ENCODE measurements around the gene ENTPD1.
"Not testable (repeated sequence)": the region's sequence is repeated elsewhere in the genome, so short reads cannot be mapped to it uniquely, and the experiment has no call there.

Gene ENTPD1

DNA sequence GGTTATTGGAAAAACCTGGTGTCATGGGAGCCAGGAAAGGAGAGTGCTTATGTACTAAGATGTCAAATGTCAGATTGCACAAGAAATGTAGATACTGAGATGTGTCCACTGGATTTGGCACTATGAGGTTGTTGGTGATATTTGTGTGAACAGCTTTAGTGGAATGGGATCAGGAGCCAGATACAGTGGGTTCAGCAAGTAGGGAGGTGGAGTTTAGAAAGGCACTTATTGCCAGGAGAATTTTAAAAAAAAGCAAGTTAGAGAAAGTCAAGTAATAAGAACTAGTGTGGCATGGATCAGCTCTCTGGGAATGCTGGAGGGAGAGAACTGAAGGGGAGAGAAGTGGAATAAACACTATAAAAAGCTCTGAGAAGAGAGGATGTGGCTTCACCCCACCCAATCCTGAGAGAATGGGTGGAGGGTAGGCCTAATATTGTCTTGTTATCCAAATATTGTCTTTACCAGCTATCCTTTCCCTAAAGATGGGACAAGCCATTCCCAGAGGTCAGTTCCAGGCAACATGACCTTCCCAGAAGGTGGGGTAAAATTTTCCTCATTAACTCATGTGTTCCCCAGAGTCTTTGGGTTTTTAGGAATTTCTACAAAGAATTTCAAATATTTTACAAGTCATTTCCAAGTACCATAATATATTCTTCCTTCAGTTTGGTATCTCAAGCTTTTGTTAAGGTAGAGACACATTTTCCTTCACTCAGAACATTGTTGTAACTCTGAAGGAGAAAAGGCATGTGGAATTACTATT, 42.3 kb downstream of the ENTPD1 start:
- DNase-seq: no peak

DNA sequence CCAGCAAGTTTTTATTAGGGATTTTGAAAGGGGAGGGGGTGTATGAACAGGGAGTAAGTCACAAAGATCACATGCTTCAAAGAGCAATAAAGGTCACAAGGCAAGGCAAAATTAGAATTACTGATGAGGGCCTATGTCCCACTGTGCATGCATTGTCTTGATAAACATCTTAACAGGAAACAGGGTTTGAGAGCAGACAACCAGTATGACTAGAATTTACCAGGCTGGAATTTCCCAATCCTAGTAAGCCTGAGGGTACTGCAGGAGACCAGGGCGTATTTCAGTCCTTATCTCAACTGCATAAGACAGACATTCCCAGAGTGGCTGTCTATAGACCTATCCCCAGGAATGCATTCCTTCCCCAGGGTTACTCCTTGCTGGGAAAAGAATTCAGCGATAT, 44.3 kb downstream of the ENTPD1 start:
- DNase-seq: not testable (repeated sequence)

DNA sequence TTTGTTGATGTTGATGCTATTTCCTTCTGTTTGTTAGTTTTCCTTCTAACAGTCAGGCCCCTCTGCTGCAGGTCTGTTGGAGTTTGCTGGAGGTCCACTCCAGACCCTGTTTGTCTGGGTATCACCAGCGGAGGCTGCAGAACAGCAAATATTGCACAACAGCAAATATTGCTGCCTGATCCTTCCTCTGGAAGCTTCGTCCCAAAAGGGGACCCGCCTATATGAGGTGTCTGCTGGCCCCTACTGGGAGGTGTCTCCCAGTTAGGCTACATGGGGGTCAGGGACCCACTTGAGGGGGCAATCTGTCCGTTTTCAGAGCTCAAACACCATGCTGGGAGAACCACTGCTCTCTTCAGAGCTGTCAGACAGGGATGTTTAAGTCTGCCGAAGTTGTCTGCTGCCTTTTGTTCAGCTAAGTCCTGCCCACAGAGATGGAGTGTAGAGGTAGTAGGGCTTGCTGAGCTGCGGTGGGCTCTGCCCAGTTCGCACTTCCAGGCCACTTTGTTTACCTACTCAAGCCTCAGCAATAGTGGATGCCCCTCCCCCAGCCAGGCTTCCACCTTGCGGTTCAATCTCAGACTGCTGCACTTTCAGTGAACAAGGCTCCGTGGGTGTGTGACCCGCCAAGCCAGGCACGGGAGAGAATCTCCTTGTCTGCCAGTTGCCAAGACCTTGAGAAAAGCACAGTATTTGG, 50.9 kb downstream of the ENTPD1 start:
- not testable (repeated sequence) for DNase-seq

DNA sequence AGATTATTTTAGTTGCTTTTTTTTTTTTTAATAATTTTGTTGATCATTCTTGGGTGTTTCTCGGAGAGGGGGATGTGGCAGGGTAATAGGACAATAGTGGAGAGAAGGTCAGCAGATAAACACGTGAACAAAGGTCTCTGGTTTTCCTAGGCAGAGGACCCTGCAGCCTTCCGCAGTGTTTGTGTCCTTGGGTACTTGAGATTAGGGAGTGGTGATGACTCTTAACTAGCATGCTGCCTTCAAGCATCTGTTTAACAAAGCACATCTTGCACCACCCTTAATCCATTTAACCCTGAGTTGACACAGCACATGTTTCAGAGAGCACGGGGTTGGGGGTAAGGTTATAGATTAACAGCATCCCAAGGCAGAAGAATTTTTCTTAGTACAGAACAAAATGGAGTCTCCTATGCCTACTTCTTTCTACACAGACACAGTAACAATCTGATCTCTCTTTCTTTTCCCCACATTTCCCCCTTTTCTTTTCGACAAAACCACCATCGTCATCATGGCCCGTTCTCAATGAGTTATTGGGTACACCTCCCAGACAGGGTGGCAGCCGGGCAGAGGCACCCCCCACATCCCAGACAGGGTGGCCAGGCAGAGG, 52.8 kb downstream of the ENTPD1 start:
- not testable (repeated sequence) for DNase-seq

DNA sequence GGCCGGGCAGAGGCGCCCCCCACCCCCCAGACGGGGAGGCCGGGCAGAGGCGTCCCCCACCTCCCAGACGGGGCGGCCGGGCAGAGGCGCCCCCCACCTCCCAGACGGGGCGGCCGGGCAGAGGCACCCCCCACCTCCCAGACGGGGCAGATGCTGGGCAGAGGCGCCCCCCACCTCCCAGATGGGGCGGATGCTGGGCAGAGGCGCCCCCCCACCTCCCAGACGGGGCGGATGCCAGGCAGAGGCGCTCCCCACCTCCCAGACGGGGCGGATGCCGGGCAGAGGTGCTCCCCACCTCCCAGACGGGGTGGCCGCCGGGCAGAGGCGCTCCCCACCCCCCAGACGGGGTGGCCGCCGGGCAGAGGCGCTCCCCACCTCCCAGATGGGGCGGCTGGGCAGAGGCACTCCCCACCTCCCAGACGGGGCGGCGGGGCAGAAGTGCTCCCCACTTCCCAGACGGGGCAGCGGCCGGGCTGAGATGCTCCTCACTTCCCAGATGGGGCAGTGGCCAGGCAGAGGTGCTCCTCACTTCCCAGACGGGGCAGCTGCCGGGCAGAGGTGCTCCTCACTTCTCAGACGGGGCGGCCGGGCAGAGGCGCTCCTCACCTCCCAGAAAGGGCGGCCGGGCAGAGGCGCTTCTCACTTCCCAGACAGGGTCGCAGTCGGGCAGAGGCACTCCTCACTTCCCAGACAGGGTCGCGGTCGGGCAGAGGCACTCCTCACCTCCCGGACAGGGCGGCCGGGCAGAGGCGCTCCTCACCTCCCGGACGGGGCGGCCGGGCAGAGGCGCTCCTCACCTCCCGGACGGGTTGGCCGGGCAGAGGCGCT, 53.6 kb downstream of the ENTPD1 start:
- no peak for DNase-seq

DNA sequence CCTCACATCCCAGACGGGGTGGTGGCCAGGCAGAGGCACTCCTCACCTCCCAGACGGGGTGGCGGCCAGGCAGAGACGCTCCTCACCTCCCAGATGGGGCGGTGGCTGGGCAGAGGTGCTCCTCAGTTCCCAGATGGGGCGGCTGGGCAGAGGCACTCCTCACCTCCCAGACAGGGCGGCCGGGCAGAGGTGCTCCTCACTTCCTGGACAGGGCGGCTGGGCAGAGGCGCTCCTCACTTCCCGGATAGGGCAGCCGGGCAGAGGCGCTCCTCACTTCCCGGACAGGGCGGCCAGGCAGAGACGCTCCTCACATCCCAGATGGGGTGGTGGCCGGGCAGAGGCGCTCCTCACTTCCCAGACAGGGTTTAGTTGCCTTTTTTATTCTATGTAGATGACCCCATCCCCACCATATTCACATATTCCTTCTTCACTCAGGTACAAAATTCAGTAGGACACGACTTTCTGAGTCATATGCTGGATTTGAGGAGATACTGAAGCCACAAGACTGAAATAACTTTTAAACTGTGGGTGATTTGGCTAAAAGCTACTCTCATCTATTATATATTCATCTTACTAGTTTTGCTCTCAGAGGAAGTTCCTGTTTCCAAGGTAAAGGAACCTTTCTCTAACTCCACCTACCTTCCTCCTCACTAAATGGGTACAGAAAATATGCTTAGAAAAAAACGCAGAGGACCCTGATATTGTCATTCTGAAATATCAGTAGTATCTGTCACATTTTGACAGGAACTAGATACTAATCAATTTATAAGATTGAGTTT, 54.4 kb downstream of the ENTPD1 start:
- DNase-seq: no peak

DNA sequence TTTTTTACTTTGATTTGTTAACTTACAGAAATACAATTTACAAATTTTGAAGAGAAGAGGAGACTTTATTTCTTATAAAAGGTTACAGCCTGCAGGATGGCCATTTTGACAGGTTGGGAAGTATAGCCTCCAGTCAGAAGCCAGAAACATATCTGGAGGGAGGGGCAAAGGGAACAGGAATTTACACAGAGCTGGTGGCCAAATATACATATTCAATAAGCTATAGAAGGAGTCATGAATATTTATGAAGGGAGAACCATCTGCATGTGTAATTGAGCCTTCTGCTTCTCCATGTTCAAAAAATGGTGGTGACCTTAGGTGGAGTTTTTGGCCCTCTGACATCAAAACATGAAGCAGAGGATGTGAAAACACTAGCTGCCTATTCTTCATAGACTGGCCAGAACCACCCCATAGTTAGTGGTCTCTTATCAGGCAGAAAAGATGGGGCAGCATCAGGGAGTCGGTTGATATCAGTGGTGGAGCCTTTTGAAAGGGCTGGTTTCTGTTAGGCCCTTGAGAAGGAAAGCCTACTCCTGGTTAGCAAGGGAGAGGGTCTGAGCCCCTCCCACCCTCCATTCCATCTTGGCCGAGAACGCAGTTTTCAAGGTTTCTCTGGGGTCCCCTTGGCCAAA, 57.2 kb downstream of the ENTPD1 start:
- DNase-seq: no peak

DNA sequence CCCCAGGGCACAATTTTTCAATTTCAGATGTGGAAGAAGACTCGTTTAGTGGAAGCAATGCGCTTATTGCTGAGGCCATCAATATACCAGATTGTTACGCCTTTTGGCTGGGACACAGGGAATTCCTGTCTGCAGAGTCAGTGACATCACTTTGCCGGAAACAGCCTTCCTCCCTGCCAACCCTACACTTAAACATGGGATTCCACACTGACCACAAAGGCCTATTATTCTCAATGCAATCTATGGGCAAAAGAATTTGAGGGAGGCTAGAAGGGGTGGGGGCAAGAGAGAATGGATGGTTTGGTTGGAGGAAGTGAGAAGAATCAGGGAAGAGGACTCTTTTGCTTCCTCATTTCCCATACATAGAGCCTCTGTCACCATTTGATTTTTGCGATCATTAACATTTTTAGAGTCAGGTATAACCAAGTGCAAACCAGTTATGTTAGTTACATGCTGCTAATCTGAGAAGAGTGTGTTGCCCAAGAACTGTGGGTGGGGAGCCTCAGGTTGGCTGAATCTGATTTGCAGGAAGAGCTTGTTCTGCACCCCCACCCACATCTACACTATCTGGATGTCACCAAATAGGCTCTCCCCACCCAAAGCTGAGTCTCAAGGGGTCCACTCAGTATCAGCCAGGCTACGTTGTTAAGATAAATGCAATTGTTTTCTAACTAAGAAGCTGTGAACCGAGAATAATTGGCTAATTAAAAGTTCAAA, 58.2 kb downstream of the ENTPD1 start:
- no peak for DNase-seq

DNA sequence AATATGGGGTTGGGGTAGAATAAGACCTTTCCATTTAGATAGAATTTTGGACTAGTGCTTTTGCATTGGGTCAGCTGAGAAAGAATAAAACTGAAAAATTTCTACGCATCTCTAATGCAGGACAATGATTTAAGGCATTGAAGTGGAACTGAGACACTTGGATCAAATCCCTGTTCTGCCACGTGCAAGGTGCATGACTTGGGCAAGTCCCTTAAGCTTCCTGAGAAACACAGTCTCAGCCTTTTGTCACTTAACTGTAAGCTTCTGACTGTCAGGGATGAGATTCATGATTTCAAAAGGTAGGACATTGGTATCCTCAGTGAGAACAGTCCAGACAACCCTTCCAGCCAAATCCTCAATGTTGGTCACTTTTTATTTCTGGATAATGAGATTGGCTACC, 59.2 kb downstream of the ENTPD1 start:
- DNase-seq: no peak

DNA sequence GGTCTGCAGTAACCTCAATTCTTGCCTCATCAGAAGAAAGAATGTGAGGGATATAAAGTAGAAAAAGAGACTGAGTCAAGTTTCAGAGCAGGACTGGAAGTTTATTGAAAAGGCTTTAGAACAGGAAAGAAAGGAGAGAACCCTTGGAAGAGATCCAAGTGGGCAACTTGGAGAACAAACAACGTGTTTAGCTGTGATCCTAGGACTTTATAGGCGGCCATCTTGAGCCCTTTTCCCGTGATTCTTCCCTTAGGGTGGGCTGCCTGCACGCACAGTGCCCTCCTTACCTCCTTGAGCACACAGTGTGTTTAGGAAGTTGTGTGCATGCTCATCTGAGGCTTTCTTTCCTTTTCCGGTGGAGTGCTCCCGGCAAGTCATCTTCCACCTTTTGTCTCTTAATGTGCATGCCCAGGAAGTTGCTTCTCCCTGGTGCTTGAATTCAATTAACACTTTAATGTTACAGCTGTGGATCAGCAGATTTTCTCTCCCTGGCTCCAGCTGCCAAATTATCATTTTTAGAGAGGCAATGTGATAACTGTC, 59.8 kb downstream of the ENTPD1 start:
- DNase-seq: no peak

DNA sequence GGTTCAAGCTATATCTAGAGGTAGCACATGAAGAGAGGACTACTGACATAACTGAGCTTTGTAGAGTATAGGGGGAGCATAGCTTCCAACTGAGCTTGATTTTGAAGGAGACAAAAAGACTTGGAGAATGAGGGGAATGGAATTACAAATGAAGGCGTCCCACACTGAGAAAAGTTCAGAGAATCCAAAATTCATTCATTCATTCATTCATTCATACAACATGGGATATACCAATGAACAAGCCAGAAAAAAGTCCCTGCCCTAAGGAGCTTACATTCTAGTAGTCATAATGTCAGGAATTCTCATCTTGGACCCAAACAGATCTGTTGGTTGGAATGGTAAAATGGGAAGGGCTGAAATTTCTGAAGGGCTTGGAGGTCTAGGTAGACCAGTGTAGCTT, 62.0 kb downstream of the ENTPD1 start:
- DNase-seq: no peak

DNA sequence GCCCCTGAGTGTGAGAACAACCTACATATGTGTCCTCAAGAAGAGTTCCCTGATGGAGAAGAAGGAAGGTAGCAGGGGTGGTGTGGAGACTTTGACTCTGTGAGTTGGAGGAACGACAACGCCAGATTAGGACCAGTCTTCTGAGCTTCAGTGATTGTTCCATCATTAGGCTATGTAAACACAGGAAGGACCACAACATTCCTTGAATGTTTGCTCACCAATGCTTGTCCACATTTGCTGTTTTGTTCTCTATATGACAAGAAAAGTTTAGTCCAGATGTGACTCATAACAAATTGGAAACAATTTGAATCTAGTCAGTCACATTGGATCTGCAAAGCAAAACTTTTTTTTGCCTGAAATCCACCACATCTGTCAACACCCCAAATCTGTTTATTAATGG, 62.7 kb downstream of the ENTPD1 start:
- no peak for DNase-seq

DNA sequence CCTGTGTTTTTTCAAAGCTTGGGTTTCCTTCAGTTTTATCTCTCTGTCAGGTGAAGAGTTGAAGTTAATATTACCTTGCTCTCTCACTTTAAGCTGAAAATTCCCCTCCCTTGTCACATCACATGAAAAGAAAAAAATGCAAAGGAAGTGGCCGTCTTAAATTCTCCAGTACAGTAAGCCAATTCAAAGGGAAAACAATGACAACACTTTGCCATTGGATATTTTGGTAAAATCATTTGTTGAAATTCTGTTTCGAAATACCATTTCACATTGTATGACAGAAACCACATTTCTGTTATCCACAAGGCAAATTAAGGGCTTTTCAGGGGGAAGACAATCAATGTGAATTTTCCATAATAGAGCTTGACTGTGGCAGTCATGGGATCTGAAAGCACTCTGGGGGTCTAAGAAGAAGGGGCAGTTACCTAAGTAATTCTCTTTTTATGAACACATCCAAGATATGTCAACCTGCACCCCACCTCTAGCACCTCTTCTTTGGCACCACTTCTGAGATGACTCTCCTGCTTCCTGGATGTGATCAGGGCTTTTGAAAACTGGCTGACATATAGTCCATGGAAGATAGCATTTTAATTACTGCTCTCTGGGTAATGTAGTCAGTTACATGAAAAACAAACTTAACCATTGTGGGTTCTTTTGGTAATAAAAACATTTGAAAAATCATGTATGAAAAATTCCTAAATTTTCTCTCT, 63.8 kb downstream of the ENTPD1 start:
- DNase-seq: no peak

DNA sequence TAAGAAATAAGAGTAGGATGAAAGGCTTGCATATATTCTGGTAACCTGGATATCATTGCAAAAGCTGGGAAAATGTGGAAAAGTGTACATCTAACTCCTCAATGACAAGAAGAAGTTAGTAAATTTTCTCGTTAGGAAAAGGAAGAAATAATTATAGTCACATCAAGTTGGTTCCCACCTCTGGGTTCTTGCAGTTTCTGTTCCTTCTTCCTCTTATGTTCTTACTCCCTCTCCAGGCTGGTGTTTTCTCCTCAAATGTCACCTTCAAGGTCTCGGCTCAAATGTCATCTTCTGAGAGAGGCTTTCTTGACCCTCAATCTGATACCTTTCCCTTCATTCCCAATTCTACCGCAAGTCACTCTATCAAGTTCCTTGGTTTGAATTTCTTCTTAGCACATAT, 64.4 kb downstream of the ENTPD1 start:
- DNase-seq: no peak

DNA sequence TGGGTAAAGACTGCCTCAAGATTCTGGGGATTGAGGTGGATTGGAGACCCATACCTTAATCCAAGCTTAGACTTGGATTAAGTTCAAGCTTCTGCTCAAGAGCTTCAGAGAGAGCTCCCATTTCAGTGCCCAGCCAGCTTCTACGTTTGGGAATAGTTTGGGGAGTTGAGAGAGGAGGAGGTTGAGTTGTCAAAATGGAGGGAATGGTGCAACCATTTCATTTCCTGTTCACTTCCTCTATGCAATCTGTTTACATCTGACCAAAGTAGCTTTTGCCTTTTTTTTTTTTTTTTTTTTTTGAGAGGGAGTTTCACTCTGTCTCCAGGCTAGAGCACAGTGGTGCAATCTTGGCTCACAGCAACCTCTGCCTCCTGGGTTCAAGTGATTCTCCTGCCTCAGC, 65.8 kb downstream of the ENTPD1 start:
- no peak for DNase-seq

DNA sequence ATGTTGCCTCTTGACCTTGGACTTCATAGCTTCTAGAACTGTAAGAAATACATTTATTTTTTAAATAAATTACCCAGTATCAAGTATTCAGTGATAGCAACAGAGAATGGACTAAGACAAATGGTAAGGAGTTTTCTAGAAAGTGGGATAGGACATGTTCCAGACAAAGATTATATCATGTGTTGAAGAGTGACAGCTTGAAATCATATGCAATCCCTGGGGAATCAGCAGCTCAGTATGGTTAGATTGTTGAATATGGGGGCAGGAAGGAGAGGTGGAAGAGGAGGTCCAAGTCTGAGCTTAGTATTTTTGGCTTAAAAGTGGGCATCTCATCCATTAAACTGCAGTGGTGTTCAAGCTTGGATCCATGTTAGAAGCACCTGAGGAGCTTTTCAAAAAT, 74.1 kb downstream of the ENTPD1 start:
- no peak for DNase-seq

DNA sequence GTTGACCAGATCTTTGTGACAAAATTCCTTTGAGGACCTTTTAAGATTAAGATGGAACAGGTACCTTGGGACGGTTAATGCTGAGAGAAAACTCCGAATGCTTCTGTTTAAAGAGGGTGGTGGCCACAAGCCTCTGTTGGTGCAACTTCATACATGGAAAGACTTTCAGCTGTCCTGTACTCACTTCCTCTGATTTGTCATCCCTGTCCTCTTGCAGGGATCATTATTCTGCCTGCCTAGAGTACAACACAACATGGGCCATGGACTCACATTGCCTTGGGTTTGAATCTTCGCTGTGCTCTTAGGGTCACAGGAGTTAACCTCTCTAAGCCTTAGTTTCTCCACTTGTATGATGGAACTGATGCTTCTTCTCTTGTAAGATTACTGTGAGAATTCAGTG, 75.1 kb downstream of the ENTPD1 start:
- DNase-seq: no peak

DNA sequence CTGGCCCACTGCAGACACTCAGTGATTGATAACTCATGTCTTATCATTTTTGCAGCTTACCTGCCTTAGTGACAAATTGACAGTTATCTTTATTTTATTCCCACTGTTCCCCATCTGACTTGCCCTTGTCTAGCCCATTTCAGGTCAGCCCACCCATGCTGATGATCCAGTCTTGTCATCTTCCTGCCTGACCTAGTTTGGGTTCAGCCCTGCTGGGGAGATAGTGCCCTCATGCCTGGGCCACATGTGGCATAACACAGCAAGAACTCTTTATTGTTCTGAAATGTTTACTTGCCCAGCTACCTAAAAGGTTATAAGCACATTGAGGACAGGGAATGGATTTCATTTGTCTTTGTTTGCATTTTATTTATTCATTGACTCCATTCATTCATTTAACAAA, 75.6 kb downstream of the ENTPD1 start:
- DNase-seq: no peak

DNA sequence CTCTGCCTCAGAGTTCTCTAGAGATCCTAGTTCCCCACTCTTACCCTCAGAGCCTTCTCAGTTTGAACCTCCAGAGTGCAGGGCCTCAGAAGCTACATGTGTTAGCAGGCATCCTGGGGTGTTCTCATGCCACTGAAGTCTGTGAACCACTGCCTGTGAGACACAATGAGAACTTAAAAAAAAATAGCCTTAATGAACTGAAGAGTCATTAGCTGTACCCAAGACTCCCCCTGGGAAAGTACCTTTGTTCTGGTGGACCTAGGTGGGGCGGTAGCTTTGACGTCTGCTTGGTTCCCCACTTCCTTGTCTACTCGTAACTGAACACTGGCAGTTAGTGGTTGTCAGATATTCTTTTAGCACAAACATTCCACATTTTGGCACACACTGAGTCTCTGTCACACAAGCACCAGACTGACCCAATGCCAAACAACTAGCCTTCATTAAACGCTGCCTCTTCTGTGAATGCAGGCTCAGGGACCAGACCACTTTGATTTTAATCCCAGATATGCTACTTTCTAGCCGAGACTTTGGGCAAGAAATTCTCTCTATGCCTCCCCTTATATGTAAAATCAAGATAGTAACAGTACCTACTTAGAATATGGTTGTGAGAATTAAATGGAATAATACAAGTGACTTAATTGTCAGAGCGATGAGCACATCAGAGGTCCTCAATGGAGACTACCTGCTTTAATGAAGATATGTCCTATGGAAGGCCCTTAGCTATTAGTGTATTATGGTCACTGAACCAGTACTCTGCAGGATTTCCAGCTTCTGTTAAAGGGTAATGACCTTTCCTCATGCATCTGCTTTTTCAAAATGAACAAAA, 76.5 kb downstream of the ENTPD1 start:
- DNase-seq: no peak

Measured in activated naive CD4-positive, alpha-beta T cell (primary cell).